Measurements from ENCODE around the gene TPRG1L. TPM values are rescaled to one million over a fixed set of nuclear protein-coding genes. Genes with fewer than 3 reads are reported as not detected.
A peak's percentile ranks its signal among the peaks of the same experiment; 100 is the strongest.

The TPRG1L gene
- total and polyA plus RNA-seq, 2 donors from 2014 or later = 37.1 to 72.4 TPM

- H3K4me1 ChIP-seq (ENCODE audit: control insufficient read depth in 2 of 3, insufficient read depth in 2 of 3, low read depth in 1 of 3, low read length in 3 of 3) = peaks cover 0 to 10% (median 0%) of the 10 kb centered on the region in 3 donors
- no peak for TF ChIP-seq CTCF (IDR thresholded peaks at IDR 0.05; ENCODE audit: borderline replicate concordance, extremely low read depth, insufficient read depth)
- FAIRE-seq (no peak), DNase-seq (peak in 1 of 5 donors; percentile 46)
- peaks cover 4% of the 10 kb centered on the region for H3K27me3 ChIP-seq (ENCODE audit: control insufficient read depth, insufficient read depth, low read length)
- peaks cover 0 to 8% (median 3%) of the 10 kb centered on the region in 3 donors for H3K36me3 ChIP-seq (ENCODE audit: control insufficient read depth in 2 of 3, insufficient read depth in 3 of 3, low read length in 3 of 3)
- no peak overlapping the region for H3K9ac ChIP-seq (ENCODE audit: low read length in 3 of 3)
- intact Hi-C loops (cut with DNase I) = no loop called here
- H3K9me3 ChIP-seq (ENCODE audit: control insufficient read depth in 2 of 3, insufficient read depth in 1 of 3, low read length in 3 of 3) = no peaks in the 10 kb centered on the region
- H3K4me3 ChIP-seq (ENCODE audit: low read length in 3 of 3) = no peak overlapping the region
- no peak overlapping the region for H3K27ac ChIP-seq (ENCODE audit: low read depth in 2 of 2, low read length in 2 of 2)
Measured at GRCh38 chr1:3645666-3646355, 21.0 kb downstream of the TPRG1L start.

- H3K27ac ChIP-seq (ENCODE audit: low read depth in 2 of 2, low read length in 2 of 2) = no peak overlapping the region
- H3K36me3 ChIP-seq (ENCODE audit: control insufficient read depth in 2 of 3, insufficient read depth in 3 of 3, low read length in 3 of 3) = peaks cover 0 to 6% (median 3%) of the 10 kb centered on the region in 3 donors
- FAIRE-seq = no peak
- peak in 1 of 5 donors; percentile 32 for DNase-seq
- intact Hi-C loops (cut with DNase I) = no loop called here
- H3K9ac ChIP-seq (ENCODE audit: low read length in 3 of 3) = no peak overlapping the region
- H3K4me3 ChIP-seq (ENCODE audit: low read length in 3 of 3) = no peak overlapping the region
- H3K27me3 ChIP-seq (ENCODE audit: control insufficient read depth, insufficient read depth, low read length) = peaks cover 4% of the 10 kb centered on the region
- H3K9me3 ChIP-seq (ENCODE audit: control insufficient read depth in 2 of 3, insufficient read depth in 1 of 3, low read length in 3 of 3) = no peaks in the 10 kb centered on the region
- TF ChIP-seq CTCF (IDR thresholded peaks at IDR 0.05; ENCODE audit: borderline replicate concordance, extremely low read depth, insufficient read depth) = no peak
- H3K4me1 ChIP-seq (ENCODE audit: control insufficient read depth in 2 of 3, insufficient read depth in 2 of 3, low read depth in 1 of 3, low read length in 3 of 3) = peaks cover 0 to 12% (median 0%) of the 10 kb centered on the region in 3 donors
Measured at GRCh38 chr1:3646596-3646995, 21.8 kb downstream of the TPRG1L start.

- TF ChIP-seq CTCF (IDR thresholded peaks at IDR 0.05; ENCODE audit: borderline replicate concordance, extremely low read depth, insufficient read depth) = peak; percentile 2
- no peak for FAIRE-seq
- intact Hi-C loops (cut with DNase I) = no loop called here
Measured at GRCh38 chr1:3649342-3650247, 24.8 kb downstream of the TPRG1L start, which contains the start of gene WRAP73. Gene WRAP73, minus strand, starts transcription at chr1:3650103. Its CDS starts 104 bp downstream, at chr1:3649999.

More at GRCh38 chr1:3649342-3650247, 24.8 kb downstream of the TPRG1L start, which contains the start of gene WRAP73:
- Histone ChIP-seq H3K9ac (ENCODE audit: low read length in 3 of 3) (peak within 1 kb of the TSS in 2 of 3 donors; percentile 1 to 25), H3K36me3 (ENCODE audit: control insufficient read depth in 2 of 3, insufficient read depth in 3 of 3, low read length in 3 of 3) (no peaks in the 10 kb centered on the region), H3K4me3 (ENCODE audit: low read length in 3 of 3) (peak within 1 kb of the TSS; percentile 47 to 79 (median 78)), H3K4me1 (ENCODE audit: control insufficient read depth in 2 of 3, insufficient read depth in 2 of 3, low read depth in 1 of 3, low read length in 3 of 3) (peaks cover 0 to 12% (median 0%) of the 10 kb centered on the region in 3 donors), H3K27ac (ENCODE audit: low read depth in 2 of 2, low read length in 2 of 2) (no peak within 1 kb of the TSS), H3K9me3 (ENCODE audit: control insufficient read depth in 2 of 3, insufficient read depth in 1 of 3, low read length in 3 of 3) (no peaks in the 10 kb centered on the region), H3K27me3 (ENCODE audit: control insufficient read depth, insufficient read depth, low read length) (peaks cover 14% of the 10 kb centered on the region)
- DNase-seq = peak; percentile 91 to 97 (median 95)

All from kidney (tissue), 14 donors.